MM.1S (cell line): Measurements from ENCODE around the gene IGSF8.

Source experiments
- CTCF ChIP-seq: fragments of 300-600 bp; sonication (generic); IDR thresholded peaks from 2 replicates; pipeline ENCODE4 v1.5.1; 2016; ENCODE audit warnings: antibody characterized with exemption, low read length, mixed read lengths
- EZH2 ChIP-seq: fragments of 300-600 bp; sonication (generic); optimal IDR thresholded peaks from 2 replicates; pipeline ENCODE3; 2017; ENCODE audit warnings: low read depth, mild to moderate bottlenecking, antibody characterized with exemption, low read length, mixed read lengths
- EZH2phosphoT487 ChIP-seq: fragments of 300-600 bp; sonication (generic); IDR thresholded peaks from 2 replicates; pipeline ENCODE4 v1.6.1; 2018; ENCODE audit warnings: antibody characterized with exemption, low read length

GRCh38 chr1:160050619-160051018 is 47.8 kb downstream of the IGSF8 start:
- TF ChIP-seq CTCF (no peak), EZH2 (no peak), EZH2phosphoT487 (no peak)
